Left cardiac atrium (tissue), 2 donors: ENCODE data around the gene ACSF2. TPM values are rescaled to one million over a fixed set of nuclear protein-coding genes. Genes with fewer than 3 reads are reported as not detected.

Experiments used
- total RNA-seq, 2 donors: library from RNA; stranded (reverse); fragmentation: NEBNext Ultra II Directional; extraction: Animal tissue kit (Norgen Biotek cat#: 25700); gene quantifications; one replicate each; pipeline ENCODE4 v1.2.1, GENCODE V29; 2021
- donor health status: DM: no; HTN: yes; CAD: no; lungs with severe emphysema.
- donor health status: DM: yes; HTN: yes; CAD: no.

ACSF2 gene
- total RNA-seq, 2 donors from 2014 or later, result 64.8 to 66.4 TPM

Other genes starting within 250 kb of the ACSF2 start
- 100 to 1,000 TPM; 106 to 151 TPM for gene COL1A1, start 224.6 kb upstream of the ACSF2 start, total RNA-seq
- gene TMEM92, start 151.8 kb upstream of the ACSF2 start, total RNA-seq, result under 1 TPM; 0.10 to 0.65 TPM
- gene XYLT2, start 80.1 kb upstream of the ACSF2 start, total RNA-seq, result 10 to 100 TPM; 13.6 to 17.3 TPM
- 10 to 100 TPM; 68.6 to 78.5 TPM for gene MRPL27, start 53.0 kb upstream of the ACSF2 start, total RNA-seq
- 1 to 10 TPM in 1 of 2 donors, under 1 TPM in 1; 0.24 to 1.3 TPM for gene EME1, start 53.0 kb upstream of the ACSF2 start, total RNA-seq
- 10 to 100 TPM; 35.3 to 70.5 TPM for gene LRRC59, start 28.7 kb upstream of the ACSF2 start, total RNA-seq
- 1 to 10 TPM in 1 of 2 donors, under 1 TPM in 1; 0.37 to 1.1 TPM for gene CHAD, start 42.7 kb downstream of the ACSF2 start, total RNA-seq
- gene RSAD1, start 52.6 kb downstream of the ACSF2 start, total RNA-seq, result 10 to 100 TPM; 31.6 to 38.8 TPM
- under 1 TPM; 0.39 to 0.59 TPM for gene MYCBPAP, start 82.2 kb downstream of the ACSF2 start, total RNA-seq
- gene EPN3, start 106.5 kb downstream of the ACSF2 start, total RNA-seq, result 10 to 100 TPM in 1 of 2 donors, 1 to 10 TPM in 1; 7.0 to 16.1 TPM
- 10 to 100 TPM; 41.0 to 41.1 TPM for gene SPATA20, start 121.0 kb downstream of the ACSF2 start, total RNA-seq
- gene CACNA1G, start 134.5 kb downstream of the ACSF2 start, total RNA-seq, result 1 to 10 TPM; 5.7 to 6.9 TPM
- gene ABCC3, start 208.7 kb downstream of the ACSF2 start, total RNA-seq, result 1 to 10 TPM; 1.4 to 5.2 TPM